KOPT-K1 (cell line): ENCODE results near the gene APOL4.
"Not testable (repeated sequence)": the region's sequence is repeated elsewhere in the genome, so short reads cannot be mapped to it uniquely, and the experiment has no call there.

ENCODE experiments used
- H3K27ac ChIP-seq: fragments of 200-600 bp; sonication (generic); 2 replicates; pipeline ENCODE4 v1.5.1; 2016; ENCODE audit warnings: antibody characterized with exemption, mild to moderate bottlenecking, low read depth, low read length; ENCODE audit not compliant: poor library complexity, severe bottlenecking
- H3K36me3 ChIP-seq: fragments of 200-600 bp; sonication (generic); 2 replicates; pipeline ENCODE4 v1.5.1; 2017; ENCODE audit warnings: antibody characterized with exemption, mild to moderate bottlenecking, low read length, moderate library complexity; ENCODE audit not compliant: insufficient read depth
- H3K9me3 ChIP-seq: fragments of 200-600 bp; sonication (generic); 2 replicates; pipeline ENCODE4 v1.5.1; 2017; ENCODE audit warnings: antibody characterized with exemption, low read length, mild to moderate bottlenecking; ENCODE audit not compliant: insufficient read depth, poor library complexity, severe bottlenecking

The APOL4 gene

DNA sequence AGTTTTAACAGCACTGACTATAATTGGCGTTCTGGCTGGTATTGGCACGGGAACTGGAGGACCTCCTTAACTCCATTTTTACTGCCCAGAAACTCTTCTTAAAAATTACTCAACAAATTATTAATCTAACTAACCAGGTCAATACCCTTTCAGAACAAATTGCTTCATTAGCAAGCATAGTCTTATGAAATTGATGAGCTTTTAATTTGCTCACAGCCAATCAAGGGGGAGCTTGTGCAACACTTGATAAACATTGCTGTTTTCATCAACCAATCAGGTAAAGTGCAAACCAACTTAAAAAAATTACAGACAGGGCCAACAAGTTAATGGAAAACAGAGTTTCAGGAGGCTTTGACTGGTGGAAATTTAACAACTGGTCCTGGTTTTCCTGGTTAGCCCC, 36.5 kb downstream of the APOL4 start:
- H3K27ac ChIP-seq: no peak overlapping the region
- no peaks in the 10 kb centered on the region for H3K36me3 ChIP-seq
- H3K9me3 ChIP-seq: peaks cover 8% of the 10 kb centered on the region

GRCh38 chr22:36164621-36165020, 37.0 kb downstream of the APOL4 start:
- Histone ChIP-seq H3K27ac (no peak overlapping the region), H3K9me3 (peaks cover 8% of the 10 kb centered on the region), H3K36me3 (no peaks in the 10 kb centered on the region)

DNA sequence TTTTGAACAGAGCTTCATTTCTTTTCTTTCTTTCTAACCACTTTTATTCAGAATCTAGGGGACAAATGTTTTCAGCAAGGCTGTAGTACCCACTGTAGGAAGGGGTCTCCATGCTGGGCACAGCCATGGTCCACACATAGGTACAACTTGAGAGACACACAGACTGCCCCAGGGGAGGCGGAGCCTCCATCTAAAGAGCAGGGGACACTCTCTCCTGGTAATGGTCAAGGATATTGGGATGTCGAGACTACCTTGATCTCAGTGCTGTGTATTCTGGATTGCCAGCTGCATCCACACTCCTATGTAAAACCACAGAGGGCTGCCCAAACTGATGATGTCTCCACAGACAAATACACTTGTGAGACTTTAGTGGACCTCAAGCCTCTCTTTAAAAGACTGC, 38.1 kb downstream of the APOL4 start:
- H3K36me3 ChIP-seq: no peaks in the 10 kb centered on the region
- no peak overlapping the region for H3K27ac ChIP-seq
- peaks cover under 1% of the 10 kb centered on the region for H3K9me3 ChIP-seq

- H3K27ac ChIP-seq: peak overlapping the region; percentile 74
- no peaks in the 10 kb centered on the region for H3K36me3 ChIP-seq
- no peaks in the 10 kb centered on the region for H3K9me3 ChIP-seq
Measured at GRCh38 chr22:36162127-36163034, 39.2 kb downstream of the APOL4 start.

DNA sequence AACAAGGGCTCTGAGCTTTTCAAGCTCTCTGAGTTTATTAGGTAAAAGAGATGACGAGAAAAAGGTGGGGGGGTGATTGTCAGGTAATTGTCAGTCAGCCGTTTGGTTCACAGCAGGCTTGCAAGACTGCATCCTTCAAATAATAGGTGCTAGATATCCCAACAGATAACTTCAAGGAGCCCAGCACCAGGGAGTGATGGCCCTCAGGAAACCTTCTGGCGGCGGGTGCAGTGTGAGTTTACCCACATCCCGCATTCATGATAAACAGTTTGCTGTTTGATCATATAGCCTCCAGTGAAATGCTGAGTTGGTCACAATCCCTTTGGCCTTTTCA, 39.8 kb downstream of the APOL4 start:
- H3K36me3 ChIP-seq, H3K9me3 ChIP-seq: not testable (repeated sequence)
- peak overlapping the region; percentile 74 for H3K27ac ChIP-seq

- Histone ChIP-seq H3K36me3 (no peaks in the 10 kb centered on the region), H3K27ac (peak within 1 kb of the TSS; percentile 74), H3K9me3 (no peaks in the 10 kb centered on the region)
Measured at GRCh38 chr22:36160499-36160942, 41.1 kb downstream of the APOL4 start, which contains the start of gene APOL3. Gene APOL3 (minus strand): TSS chr22:36160755. CDS start chr22:36149055, 11,700 bp downstream.

DNA sequence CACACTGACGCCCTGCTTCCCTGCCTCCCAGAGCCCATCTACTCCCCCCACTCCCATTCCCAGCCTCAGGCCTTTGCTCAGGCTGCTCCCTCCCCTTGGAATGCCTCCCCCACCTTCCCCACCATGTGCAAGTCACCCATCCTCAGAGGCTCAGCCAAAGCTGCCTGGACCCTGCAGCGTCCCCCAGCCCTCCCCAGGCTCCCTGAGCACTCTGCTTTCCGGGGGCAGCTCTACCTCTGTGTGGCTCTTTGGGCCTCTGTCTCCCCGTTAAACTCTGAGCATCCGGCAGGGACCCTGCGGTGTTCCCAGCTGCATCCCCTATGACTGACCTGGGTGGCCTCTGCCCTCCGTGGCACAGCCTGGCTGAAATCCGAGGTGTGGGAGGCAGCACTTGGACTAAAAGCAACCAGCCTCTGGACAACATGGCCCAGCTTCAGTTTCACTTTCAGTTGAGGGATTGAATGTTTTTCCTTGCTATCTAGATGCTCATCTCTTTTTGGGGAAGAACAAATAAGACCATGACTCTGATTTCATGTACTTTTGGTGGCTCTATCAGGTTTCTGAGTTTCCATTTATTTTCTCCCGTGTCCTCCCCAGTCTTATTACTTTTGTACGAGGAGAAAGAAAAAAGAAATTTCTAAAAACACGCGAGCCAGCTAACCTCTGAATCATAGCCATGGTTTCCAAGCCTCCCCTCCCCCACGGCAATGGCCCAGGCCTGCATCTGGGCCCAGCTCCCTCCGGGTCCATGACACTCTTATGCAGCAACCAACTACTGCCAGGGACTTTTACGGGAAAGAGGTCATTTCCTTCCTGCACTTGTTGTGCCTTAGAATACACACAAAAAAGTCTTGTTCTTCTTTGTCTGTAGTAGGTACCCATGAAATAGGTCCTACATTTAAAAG, 44.8 kb downstream of the APOL4 start:
- peak overlapping the region; percentile 92 for H3K27ac ChIP-seq
- H3K36me3 ChIP-seq: no peaks in the 10 kb centered on the region

GRCh38 chr22:36156119-36156514, 45.5 kb downstream of the APOL4 start:
- Histone ChIP-seq H3K27ac (peak overlapping the region; percentile 92), H3K36me3 (no peaks in the 10 kb centered on the region), H3K9me3 (no peaks in the 10 kb centered on the region)

More for the DNA sequence above, 44.8 kb downstream of the APOL4 start:
- no peaks in the 10 kb centered on the region for H3K9me3 ChIP-seq

DNA sequence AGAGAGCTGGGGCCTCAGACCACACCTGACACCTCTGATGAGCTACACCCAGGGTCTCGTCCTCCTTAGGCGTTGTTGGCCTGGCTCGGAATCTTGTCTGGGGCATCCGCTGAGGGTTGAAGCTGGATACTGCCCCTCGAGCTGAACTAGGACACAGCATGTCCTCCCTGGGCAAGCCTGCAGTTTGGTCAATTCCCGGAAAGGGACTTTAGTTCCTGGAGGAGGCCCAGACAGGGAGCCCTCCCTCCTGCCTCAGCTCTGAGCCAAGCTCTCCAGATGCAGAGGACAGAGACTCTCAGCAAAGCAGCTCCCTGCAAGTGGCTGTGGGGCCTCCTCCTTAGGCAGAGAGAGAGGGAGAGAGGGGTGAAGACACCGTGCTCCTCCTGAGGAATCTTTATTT, 45.9 kb downstream of the APOL4 start:
- Histone ChIP-seq H3K27ac (peak overlapping the region; percentile 92), H3K36me3 (no peaks in the 10 kb centered on the region), H3K9me3 (no peaks in the 10 kb centered on the region)

- no peaks in the 10 kb centered on the region for H3K9me3 ChIP-seq
- peak overlapping the region; percentile 92 for H3K27ac ChIP-seq
- H3K36me3 ChIP-seq: peaks cover 6% of the 10 kb centered on the region
Measured at GRCh38 chr22:36154423-36154945, 47.1 kb downstream of the APOL4 start.

- no peak overlapping the region for H3K27ac ChIP-seq
- no peaks in the 10 kb centered on the region for H3K9me3 ChIP-seq
- H3K36me3 ChIP-seq: peaks cover 13% of the 10 kb centered on the region
Measured at GRCh38 chr22:36153501-36154422, 47.8 kb downstream of the APOL4 start.

DNA sequence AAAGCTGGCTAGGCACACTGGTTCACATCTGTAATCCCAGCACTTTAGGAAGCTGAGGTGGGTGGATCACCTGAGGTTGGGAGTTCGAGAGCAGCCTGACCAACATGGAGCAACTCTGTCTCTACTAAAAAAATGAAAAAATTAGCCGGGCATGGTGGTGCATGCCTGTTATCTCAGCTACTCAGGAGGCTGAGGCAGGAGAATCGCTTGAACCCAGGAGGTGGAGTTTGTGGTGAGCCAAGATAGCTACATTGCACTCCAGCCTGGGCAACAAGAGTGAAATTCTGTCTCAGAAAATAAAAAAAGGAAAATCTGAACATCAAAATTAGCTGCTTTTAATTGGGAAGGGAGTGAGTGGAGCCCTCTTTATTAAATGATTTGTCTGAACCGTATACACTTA, 48.8 kb downstream of the APOL4 start:
- not testable (repeated sequence) for H3K27ac ChIP-seq, H3K9me3 ChIP-seq
- H3K36me3 ChIP-seq: peaks cover 23% of the 10 kb centered on the region

DNA sequence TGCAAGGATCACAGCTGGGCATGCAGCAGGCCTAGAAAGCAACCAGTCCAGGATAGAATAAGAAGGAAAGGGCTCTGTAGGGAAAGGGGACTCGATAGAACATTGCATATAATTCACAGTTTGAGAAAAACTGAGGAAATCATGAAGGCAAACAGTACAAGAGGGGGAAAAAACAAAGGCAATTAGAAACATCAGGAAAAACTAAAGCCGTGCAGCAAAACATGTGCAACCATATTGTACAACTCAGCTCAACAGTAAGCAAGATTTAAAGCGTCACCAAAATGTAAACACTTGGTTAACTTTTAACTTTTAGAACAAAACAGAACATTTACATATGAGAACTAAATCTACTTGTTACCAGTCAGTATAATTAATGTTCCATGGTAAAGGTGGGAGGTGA, 49.5 kb downstream of the APOL4 start:
- H3K9me3 ChIP-seq: no peaks in the 10 kb centered on the region
- peaks cover 30% of the 10 kb centered on the region for H3K36me3 ChIP-seq
- H3K27ac ChIP-seq: no peak overlapping the region

DNA sequence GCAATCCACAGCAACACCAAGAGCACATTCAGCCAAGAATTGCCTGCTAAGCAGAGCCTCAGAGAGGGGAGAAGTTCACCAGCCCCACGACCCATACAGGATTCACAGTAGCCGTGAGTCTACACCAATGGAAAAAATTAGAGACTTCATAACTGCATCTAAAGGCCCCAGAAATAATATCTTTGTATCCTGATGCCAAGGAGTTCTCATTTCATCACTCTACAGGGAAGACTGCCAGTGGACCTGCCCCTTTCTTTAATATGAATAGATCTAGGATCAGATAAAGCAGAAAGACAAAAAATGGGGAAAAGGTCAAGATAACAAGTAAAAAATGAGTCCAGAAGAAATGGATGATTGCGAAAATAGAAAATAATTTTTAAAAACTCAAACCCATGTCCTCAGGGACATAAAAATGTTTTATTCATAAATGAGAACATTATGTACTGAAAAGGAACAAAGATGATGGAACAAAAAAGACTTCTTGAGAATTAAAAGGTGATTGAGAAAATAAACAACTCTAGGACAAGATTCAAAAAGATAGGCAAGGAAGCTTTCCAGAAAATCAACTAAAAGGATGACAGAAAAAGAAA, 50.5 kb downstream of the APOL4 start:
- Histone ChIP-seq H3K9me3 (no peaks in the 10 kb centered on the region), H3K36me3 (peaks cover 34% of the 10 kb centered on the region), H3K27ac (no peak overlapping the region)
